Cardiac muscle cell (in vitro differentiated cells and primary cell): ENCODE results near the gene MRE11. TPM values are rescaled to one million over a fixed set of nuclear protein-coding genes. Genes with fewer than 3 reads are reported as not detected.
"Not testable (repeated sequence)": the region's sequence is repeated elsewhere in the genome, so short reads cannot be mapped to it uniquely, and the experiment has no call there.

ENCODE experiments used
- DNase-seq, 2 donors: peaks; one replicate each; pipeline versions ENCODE4 v3.0.0 to v3.0.0-alpha.2; 2010 to 2017; ENCODE audit warnings: low read depth in 1 of 2, low spot score in 1 of 2
- H3K27ac ChIP-seq: fragments of 200-600 bp; sonication (generic); 2 replicates; pipeline ENCODE4 v1.5.1; 2016
- H3K27me3 ChIP-seq: fragments of 200-600 bp; sonication (generic); 2 replicates; pipeline ENCODE4 v1.6.0; 2016; ENCODE audit warnings: control low read depth
- H3K36me3 ChIP-seq: fragments of 200-600 bp; sonication (generic); 2 replicates; pipeline ENCODE4 v1.5.1; 2016; ENCODE audit warnings: control low read depth
- H3K4me1 ChIP-seq: fragments of 200-600 bp; sonication (generic); 2 replicates; pipeline ENCODE4 v1.8.1; 2017; ENCODE audit warnings: low read depth, mild to moderate bottlenecking, mixed run types
- H3K4me3 ChIP-seq: fragments of 200-600 bp; sonication (generic); 2 replicates; pipeline ENCODE4 v1.5.1; 2016; ENCODE audit warnings: mild to moderate bottlenecking
- H3K9me3 ChIP-seq: fragments of 200-600 bp; sonication (generic); 2 replicates; pipeline ENCODE4 v1.5.1; 2017; ENCODE audit warnings: low read depth, mild to moderate bottlenecking, control low read depth
- polyA plus RNA-seq: library from polyadenylated mRNA; unstranded; fragments of >200 nt; fragmentation: Nextera tagmentation; extraction: Ambion mirVana; gene quantifications from 2 replicates; pipeline ENCODE4 v1.2.1, GENCODE V29; 2016
- total RNA-seq: library from RNA; depleted of rRNA; stranded (reverse); fragments of >200 nt; gene quantifications from 2 replicates; pipeline ENCODE4 v1.2.3, GENCODE V29; 2016
- TF ChIP-seq, protein P1 (sequence below): IDR thresholded peaks from 2 replicates; pipeline ENCODE4 v1.5.1; 2012; ENCODE audit warnings: low read depth, mild to moderate bottlenecking, low read length

The MRE11 gene
- total and polyA plus RNA-seq, 2 experiments from 2014 or later: 7.0 to 11.4 TPM

DNA sequence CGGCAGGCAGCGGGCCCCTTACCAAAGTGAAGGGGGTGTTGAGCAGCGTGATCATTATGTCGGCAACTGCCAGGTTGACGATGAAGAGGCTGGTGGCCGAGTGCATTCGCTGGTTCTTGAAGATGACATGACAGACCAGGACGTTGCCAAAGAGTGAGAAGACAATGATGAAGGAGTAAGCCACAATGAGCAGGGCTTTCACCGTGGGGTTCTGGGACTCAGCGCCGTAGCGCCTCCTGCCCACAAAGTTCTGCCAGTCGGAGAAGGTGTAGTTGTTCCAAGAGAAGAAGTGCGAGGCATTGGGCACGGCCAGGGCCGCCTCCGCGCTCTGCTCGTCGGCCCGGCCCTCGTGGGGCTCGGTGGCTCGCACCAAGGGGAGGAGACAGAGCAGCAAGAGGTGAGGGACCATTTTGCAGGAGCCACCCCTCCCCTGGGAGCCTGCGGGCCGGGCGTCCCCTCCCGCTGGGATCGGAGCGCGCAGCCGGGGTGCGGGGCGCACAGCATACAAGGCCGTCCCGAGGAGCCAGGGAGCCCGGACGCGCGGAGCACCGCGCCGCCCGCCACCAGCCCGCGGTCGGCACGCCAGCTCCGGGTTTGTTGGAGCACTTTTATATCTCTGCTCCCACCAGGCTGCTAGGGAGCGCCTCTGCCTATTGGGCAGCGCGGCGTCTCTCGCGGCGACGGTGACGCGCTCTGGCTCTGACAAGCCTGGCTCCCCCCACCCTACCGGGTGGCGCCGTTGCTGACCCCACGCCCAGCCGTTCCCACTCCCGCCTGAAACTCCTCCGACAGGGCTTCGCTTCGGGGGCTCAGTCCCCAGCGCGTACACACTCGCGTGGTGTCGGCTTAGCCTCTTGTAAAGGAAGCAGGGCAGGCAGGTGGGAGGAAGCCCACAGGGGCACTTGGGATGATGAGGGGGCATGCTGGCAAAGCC is 92.5 kb downstream of the MRE11 start, which contains the start of gene GPR83:
TSS of gene GPR83 (minus strand) at position 581 of the 934 bp plus-strand sequence. CDS start at position 409, 172 bp downstream.
- TF ChIP-seq, protein P1, sequence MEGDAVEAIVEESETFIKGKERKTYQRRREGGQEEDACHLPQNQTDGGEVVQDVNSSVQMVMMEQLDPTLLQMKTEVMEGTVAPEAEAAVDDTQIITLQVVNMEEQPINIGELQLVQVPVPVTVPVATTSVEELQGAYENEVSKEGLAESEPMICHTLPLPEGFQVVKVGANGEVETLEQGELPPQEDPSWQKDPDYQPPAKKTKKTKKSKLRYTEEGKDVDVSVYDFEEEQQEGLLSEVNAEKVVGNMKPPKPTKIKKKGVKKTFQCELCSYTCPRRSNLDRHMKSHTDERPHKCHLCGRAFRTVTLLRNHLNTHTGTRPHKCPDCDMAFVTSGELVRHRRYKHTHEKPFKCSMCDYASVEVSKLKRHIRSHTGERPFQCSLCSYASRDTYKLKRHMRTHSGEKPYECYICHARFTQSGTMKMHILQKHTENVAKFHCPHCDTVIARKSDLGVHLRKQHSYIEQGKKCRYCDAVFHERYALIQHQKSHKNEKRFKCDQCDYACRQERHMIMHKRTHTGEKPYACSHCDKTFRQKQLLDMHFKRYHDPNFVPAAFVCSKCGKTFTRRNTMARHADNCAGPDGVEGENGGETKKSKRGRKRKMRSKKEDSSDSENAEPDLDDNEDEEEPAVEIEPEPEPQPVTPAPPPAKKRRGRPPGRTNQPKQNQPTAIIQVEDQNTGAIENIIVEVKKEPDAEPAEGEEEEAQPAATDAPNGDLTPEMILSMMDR: peak; percentile 4
- Histone ChIP-seq H3K27ac (no peak within 1 kb of the TSS), H3K36me3 (no peaks in the 10 kb centered on the region), H3K9me3 (no peaks in the 10 kb centered on the region), H3K4me1 (no peaks in the 10 kb centered on the region), H3K27me3 (peaks cover 48% of the 10 kb centered on the region), H3K4me3 (peak within 1 kb of the TSS; percentile 40)
- peak; percentile 20 to 63 for DNase-seq

DNA sequence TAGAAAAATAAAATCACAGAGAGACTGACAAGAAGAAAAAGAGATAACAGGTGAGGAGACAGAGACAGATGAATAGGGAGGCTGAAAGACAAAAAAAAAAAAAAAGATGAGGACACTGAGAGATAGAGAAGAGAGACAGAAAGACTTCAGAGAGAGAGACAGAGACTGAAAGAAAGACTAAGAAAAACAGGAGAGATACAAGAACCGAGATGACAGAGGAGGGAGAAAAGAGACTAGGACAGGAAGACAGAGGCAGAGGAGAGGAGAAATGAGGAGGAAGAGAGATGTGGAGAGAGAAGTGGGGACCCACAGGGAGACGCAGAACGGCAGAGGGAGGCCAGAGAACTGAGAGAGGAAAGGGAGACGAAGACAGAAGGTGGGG is 93.2 kb downstream of the MRE11 start:
- H3K4me1 ChIP-seq: no peaks in the 10 kb centered on the region
- TF ChIP-seq, protein P1: no peak
- H3K4me3 ChIP-seq: no peak overlapping the region
- no peak for DNase-seq
- H3K36me3 ChIP-seq: no peaks in the 10 kb centered on the region
- H3K9me3 ChIP-seq: no peaks in the 10 kb centered on the region
- peaks cover 48% of the 10 kb centered on the region for H3K27me3 ChIP-seq
- no peak overlapping the region for H3K27ac ChIP-seq

DNA sequence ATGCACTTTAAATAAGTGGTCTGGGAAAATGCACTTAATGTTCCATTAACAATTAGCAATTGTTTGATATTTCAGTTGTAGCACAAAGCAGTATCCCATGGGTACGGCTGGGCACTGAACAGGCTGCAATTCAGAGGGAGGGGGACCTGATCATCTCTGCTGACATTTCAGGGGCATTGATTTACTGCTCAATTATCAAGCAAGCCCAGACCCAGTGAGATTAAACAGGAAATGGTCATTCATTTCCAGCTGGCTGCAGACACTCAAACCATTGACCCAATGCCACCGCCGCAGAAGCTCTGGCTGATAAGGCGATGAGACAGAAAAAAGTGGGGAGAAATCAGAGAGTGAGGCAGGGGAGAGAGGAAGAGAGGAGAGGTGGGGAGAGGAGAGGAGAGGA is 93.6 kb downstream of the MRE11 start:
- no peaks in the 10 kb centered on the region for H3K4me1 ChIP-seq
- H3K27ac ChIP-seq: no peak overlapping the region
- no peaks in the 10 kb centered on the region for H3K9me3 ChIP-seq
- no peak for DNase-seq
- no peak overlapping the region for H3K4me3 ChIP-seq
- H3K27me3 ChIP-seq: peaks cover 48% of the 10 kb centered on the region
- H3K36me3 ChIP-seq: no peaks in the 10 kb centered on the region
- TF ChIP-seq, protein P1: no peak

DNA sequence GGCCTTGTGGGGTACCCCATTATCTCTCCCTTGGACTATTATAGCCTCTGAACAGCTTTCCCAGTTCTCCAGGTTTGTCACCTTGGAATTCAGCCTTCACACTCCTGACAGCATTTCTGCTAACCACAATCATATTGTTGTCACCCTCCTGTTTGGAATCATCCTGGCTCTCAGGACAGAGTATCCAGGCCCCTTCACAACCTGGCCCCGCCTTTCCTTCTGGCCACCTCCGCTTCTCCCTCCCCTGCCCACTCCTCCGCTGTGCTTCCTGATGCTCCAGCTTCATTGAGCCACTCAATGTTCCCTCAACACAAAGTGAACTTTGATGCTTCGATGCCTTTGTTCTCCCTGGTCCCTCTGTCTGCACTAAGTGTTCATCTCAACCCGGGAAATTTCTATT is 95.5 kb downstream of the MRE11 start:
- H3K36me3 ChIP-seq: no peaks in the 10 kb centered on the region
- H3K27me3 ChIP-seq: peaks cover 48% of the 10 kb centered on the region
- H3K4me3 ChIP-seq: no peak overlapping the region
- DNase-seq: no peak
- no peaks in the 10 kb centered on the region for H3K9me3 ChIP-seq
- no peak overlapping the region for H3K27ac ChIP-seq
- no peaks in the 10 kb centered on the region for H3K4me1 ChIP-seq
- TF ChIP-seq, protein P1: no peak

DNA sequence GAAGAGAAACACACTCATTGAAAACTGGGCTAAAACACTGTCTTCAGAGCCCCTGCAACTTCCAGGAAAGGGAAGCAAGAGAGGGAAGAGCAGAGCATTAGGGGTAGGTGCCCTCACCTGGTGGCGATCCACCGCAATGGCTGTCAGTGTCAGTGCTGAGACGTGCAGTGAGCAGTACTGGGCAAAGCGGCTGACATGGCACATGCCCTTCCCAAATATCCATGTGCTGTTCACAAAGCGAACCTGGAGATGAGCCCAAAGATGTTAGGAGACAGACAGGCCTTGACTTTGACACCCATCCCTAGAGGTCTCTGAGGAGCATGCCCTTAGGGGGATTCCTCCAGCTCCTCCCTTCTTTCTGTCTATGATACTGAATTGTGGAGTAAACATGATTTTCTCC is 97.4 kb downstream of the MRE11 start:
- TF ChIP-seq, protein P1: no peak

DNA sequence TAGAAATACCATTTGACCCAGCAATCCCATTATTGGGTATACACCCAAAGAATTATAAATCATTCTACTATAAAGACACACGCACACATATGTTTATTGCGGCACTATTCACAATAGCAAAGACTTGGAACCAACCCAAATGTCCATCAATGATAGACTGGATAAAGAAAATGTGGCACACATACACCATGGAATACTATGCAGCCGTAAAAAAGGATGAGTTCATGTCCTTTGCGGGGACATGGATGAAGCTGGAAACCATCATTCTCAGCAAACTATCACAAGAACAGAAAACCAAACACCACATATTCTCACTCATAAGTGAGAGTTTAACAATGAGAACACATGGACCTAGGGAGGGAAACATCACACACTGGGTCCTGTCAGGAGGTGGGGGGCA is 101.7 kb downstream of the MRE11 start:
- H3K36me3 ChIP-seq, H3K4me3 ChIP-seq, H3K27ac ChIP-seq: not testable (repeated sequence)

More for the DNA sequence above, 97.4 kb downstream of the MRE11 start:
- Histone ChIP-seq H3K4me3 (no peak overlapping the region), H3K9me3 (no peaks in the 10 kb centered on the region), H3K27ac (no peak overlapping the region), H3K36me3 (no peaks in the 10 kb centered on the region), H3K27me3 (peaks cover 35% of the 10 kb centered on the region), H3K4me1 (no peaks in the 10 kb centered on the region)
- DNase-seq: no peak

More for the DNA sequence above, 101.7 kb downstream of the MRE11 start:
- not testable (repeated sequence) for H3K27me3 ChIP-seq, H3K9me3 ChIP-seq, H3K4me1 ChIP-seq, DNase-seq
